ENCODE data around the gene PALLD. TPM values are rescaled to one million over a fixed set of nuclear protein-coding genes. Genes with fewer than 3 reads are reported as not detected.
A peak's percentile ranks its signal among the peaks of the same experiment; 100 is the strongest.

The PALLD gene
- total and polyA plus RNA-seq, 2 donors (not counting 3 experiments of a cell fraction or from before 2014, with no cell fraction given), result 13.4 to 48.2 TPM

DNA sequence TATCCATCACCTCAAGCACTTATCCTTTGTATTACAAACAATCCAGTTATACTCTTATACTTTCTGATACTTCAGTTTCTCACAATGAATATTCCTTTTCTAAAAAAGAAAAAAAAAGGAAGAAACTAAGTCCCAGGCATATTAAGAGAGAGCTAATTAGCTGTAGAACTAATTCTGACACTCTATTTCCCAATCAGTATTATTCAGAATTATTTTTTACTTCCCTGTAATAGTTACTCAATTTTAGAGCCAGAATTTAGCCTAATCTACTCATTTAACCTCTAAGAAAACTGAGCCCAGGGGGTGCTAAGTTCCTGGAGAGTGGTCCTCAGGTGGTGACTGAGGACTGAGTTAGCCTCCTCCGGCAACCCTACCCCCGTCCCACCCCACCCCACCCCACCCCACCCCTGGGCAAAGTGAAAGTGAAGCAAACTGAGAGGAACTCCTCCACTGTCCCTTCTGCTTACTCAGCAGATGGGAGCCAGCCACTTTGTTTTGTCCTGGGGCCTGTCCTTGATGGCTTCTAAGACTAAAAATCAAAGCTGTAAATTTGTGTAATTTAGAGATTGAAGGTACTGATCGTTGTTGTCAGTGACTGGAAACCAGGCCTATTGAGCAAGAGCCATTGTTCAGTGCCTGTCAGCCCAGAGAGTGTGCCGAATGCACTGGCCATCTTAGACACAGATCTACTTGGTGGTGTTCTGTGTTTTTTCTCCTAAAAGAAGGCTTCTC is 351.1 kb downstream of the PALLD start:
- DNase-seq (ENCODE audit: low read depth, low spot score) (peak; percentile 37), FAIRE-seq (peak; percentile 54)
- peak overlapping the region; percentile 21 for H3K27ac ChIP-seq (ENCODE audit: insufficient read depth, low read depth, low read length)
- H3K79me2 ChIP-seq (ENCODE audit: control insufficient read depth, insufficient read depth, low read length), result no peaks in the 10 kb centered on the region
- H3K4me1 ChIP-seq (ENCODE audit: control insufficient read depth, extremely low read depth, insufficient read depth, low read length), result peaks cover 16% of the 10 kb centered on the region
- H3K9me1 ChIP-seq (replicated peaks; ENCODE audit: control insufficient read depth, extremely low read depth, insufficient read depth, low read length), result no peaks in the 10 kb centered on the region
- CTCF ChIA-PET, result interaction anchor here (0.6 to 2.0 kb wide), 15 partner anchors 8 to 334 kb away, joined by 3 to 13 read pairs (median 4); no protein-coding TSS in a partner anchor
- H3K9me3 ChIP-seq (replicated peaks; ENCODE audit: control insufficient read depth, insufficient read depth, low read length), result no peaks in the 10 kb centered on the region
- TF ChIP-seq JUN (IDR thresholded peaks at IDR 0.05; ENCODE audit: borderline replicate concordance, insufficient read depth, insufficient read length, low read depth), result no peak
- no peak for TF ChIP-seq POLR2AphosphoS5 (IDR thresholded peaks at IDR 0.05; ENCODE audit: insufficient read depth, low read depth, low read length)
- TF ChIP-seq MYC (IDR thresholded peaks at IDR 0.05; ENCODE audit: low read depth, low read length), result no peak
- H2AFZ ChIP-seq (ENCODE audit: low read depth, low read length), result peak overlapping the region; percentile 22
- peak overlapping the region; percentile 7 for H3K9ac ChIP-seq (replicated peaks; ENCODE audit: extremely low read depth, insufficient read depth, low read length)
- BruUV-seq (replicated peaks), result no TSS peak
- intact Hi-C loops (cut with micrococcal nuclease) (no loop called here), dilution Hi-C loops (cut with MboI; ENCODE audit: extremely low pct_ligation_motif_present, low sequenced_read_pairs) (no loop called here)
- POLR2A ChIA-PET, result interaction anchor here (1.0 to 1.9 kb wide), 3 partner anchors 14 to 18 kb away, joined by 3 to 8 read pairs (median 3); no protein-coding TSS in a partner anchor
- no peaks in the 10 kb centered on the region for H3K27me3 ChIP-seq (ENCODE audit: control insufficient read depth in 2 of 2, insufficient read depth in 2 of 2, low read length in 2 of 2)
- H3K36me3 ChIP-seq (ENCODE audit: control insufficient read depth in 2 of 2, extremely low read depth in 1 of 2, insufficient read depth in 2 of 2, low read length in 2 of 2), result no peaks in the 10 kb centered on the region
- peak overlapping the region; percentile 38 for H3K4me2 ChIP-seq (ENCODE audit: insufficient read depth, low read length)
- H3K4me3 ChIP-seq (replicated peaks in 1 of 3; ENCODE audit: insufficient read depth in 1 of 3, low read depth in 1 of 3, low read length in 3 of 3), result peak overlapping the region in 1 of 3 experiments; percentile 9
- H4K20me1 ChIP-seq (replicated peaks; ENCODE audit: control insufficient read depth, extremely low read depth, insufficient read depth, low read length), result no peaks in the 10 kb centered on the region

DNA sequence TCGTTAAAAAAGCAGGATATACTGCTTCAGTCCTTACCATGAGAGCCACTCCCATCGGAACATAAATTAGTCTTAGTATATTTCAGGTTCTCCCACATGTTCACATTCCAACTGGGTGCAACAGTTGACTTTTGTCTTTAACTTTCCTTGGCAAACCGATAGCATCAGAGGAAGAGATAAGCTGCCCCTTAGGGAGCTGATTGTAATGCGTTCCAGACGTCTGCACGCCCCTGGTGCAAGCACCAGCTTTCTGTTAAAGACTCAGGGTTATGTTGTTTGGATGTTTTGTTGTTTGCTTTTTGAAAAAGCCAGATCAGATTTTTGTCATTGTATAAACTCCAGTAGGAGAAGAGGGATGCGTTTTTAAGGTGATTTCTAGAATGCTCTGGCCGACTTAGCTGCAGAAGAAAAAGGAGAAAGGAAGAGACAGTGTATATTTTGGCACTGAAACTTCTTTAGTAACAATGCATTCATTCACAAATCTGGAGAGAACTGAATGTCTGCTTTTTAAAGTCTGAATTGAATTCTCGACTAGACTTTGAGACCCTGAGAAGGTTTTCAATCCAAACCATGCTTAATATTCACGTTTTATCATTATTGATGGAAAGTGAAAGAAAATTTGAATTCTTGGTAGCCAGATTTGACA is 352.3 kb downstream of the PALLD start:
- H3K27ac ChIP-seq (ENCODE audit: insufficient read depth, low read depth, low read length), result peak overlapping the region; percentile 21
- H3K4me1 ChIP-seq (ENCODE audit: control insufficient read depth, extremely low read depth, insufficient read depth, low read length), result peaks cover 16% of the 10 kb centered on the region
- POLR2A ChIA-PET, result interaction anchor here (0.6 to 1.9 kb wide), 4 partner anchors 15 to 161 kb away, joined by 3 to 8 read pairs (median 3); partner anchors contain the start of gene CBR4

More for the DNA sequence above, 352.3 kb downstream of the PALLD start:
- CTCF ChIA-PET, result interaction anchor here (0.6 to 2.0 kb wide), 16 partner anchors 9 to 665 kb away, joined by 3 to 13 read pairs (median 4); no protein-coding TSS in a partner anchor
- H3K4me2 ChIP-seq (ENCODE audit: insufficient read depth, low read length), result peak overlapping the region; percentile 38
- no peaks in the 10 kb centered on the region for H4K20me1 ChIP-seq (replicated peaks; ENCODE audit: control insufficient read depth, extremely low read depth, insufficient read depth, low read length)
- no peak overlapping the region for H3K9ac ChIP-seq (replicated peaks; ENCODE audit: extremely low read depth, insufficient read depth, low read length)
- dilution Hi-C loops (cut with MboI; ENCODE audit: extremely low pct_ligation_motif_present, low sequenced_read_pairs), result no loop called here
- FAIRE-seq, result peak; percentile 88
- no peaks in the 10 kb centered on the region for H3K9me1 ChIP-seq (replicated peaks; ENCODE audit: control insufficient read depth, extremely low read depth, insufficient read depth, low read length)
- H3K36me3 ChIP-seq (ENCODE audit: control insufficient read depth in 2 of 2, extremely low read depth in 1 of 2, insufficient read depth in 2 of 2, low read length in 2 of 2), result no peaks in the 10 kb centered on the region
- DNase-seq (ENCODE audit: low read depth, low spot score), result peak; percentile 71
- peak overlapping the region in 1 of 3 experiments; percentile 48 for H3K4me3 ChIP-seq (replicated peaks in 1 of 3; ENCODE audit: insufficient read depth in 1 of 3, low read depth in 1 of 3, low read length in 3 of 3)
- H2AFZ ChIP-seq (ENCODE audit: low read depth, low read length), result peak overlapping the region; percentile 33
- H3K79me2 ChIP-seq (ENCODE audit: control insufficient read depth, insufficient read depth, low read length), result no peaks in the 10 kb centered on the region
- no peaks in the 10 kb centered on the region for H3K27me3 ChIP-seq (ENCODE audit: control insufficient read depth in 2 of 2, insufficient read depth in 2 of 2, low read length in 2 of 2)
- intact Hi-C loops (cut with micrococcal nuclease), result loop anchor here (1.0 kb wide), 2 partner anchors 17 to 19 kb away; no protein-coding TSS in a partner anchor
- TF ChIP-seq POLR2AphosphoS5 (IDR thresholded peaks at IDR 0.05; ENCODE audit: insufficient read depth, low read depth, low read length) (no peak), GATA2 (IDR thresholded peaks at IDR 0.05; ENCODE audit: insufficient read depth, insufficient read length, low read depth, low read length) (peak; percentile 93)
- no peaks in the 10 kb centered on the region for H3K9me3 ChIP-seq (replicated peaks; ENCODE audit: control insufficient read depth, insufficient read depth, low read length)
- no TSS peak for BruUV-seq (replicated peaks)

All from endothelial cell of umbilical vein (primary cell).